Fibroblast of lung (primary cell): Measurements from ENCODE around the gene TMLHE.

Experiments used
- CTCF ChIP-seq, 2 donors: IDR thresholded peaks in 1 of 2; conservative IDR thresholded peaks in 1 of 2; 1 replicate in 1 of 2; 2 replicates in 1 of 2; pipeline ENCODE4 v1.5.1; 2011 to 2012; ENCODE audit warnings: low read length in 2 of 2, control low read depth in 1 of 2, inconsistent platforms in 1 of 2, low read depth in 1 of 2, mild to moderate bottlenecking in 1 of 2
- EZH2 ChIP-seq: IDR thresholded peaks from 2 replicates; pipeline ENCODE4 v1.5.1; 2012; ENCODE audit warnings: low read length, control low read depth, mild to moderate bottlenecking; ENCODE audit errors: missing control alignments

- no peak for TF ChIP-seq CTCF (conservative IDR thresholded peaks at IDR 0.05 in 1 of 2, IDR thresholded peaks at IDR 0.05 in 1 of 2; ENCODE audit: low read depth in 1 of 2, low read length in 2 of 2)
- no peak for TF ChIP-seq EZH2
Observed at GRCh38 chrX:155632431-155633100, 19.8 kb upstream of the TMLHE start.
